Esophagus squamous epithelium (tissue), 5 donors: ENCODE data around the gene HSD17B2. TPM values are rescaled to one million over a fixed set of nuclear protein-coding genes. Genes with fewer than 3 reads are reported as not detected.
A peak's percentile ranks its signal among the peaks of the same experiment; 100 is the strongest.

ENCODE experiments used
- DNase-seq: peaks from one replicate; lab custom pipeline; 2025; lab: John Stamatoyannopoulos, UW
- H3K27ac ChIP-seq, 4 donors: fragments of 200-600 bp; sonication (generic); one replicate each; pipeline ENCODE4 v1.5.1; 2016 to 2019; ENCODE audit warnings: mild to moderate bottlenecking in 1 of 4
- H3K27me3 ChIP-seq, 4 donors: fragments of 200-600 bp; sonication (generic); 1 replicate in 3 of 4; 2 replicates in 1 of 4; pipeline versions ENCODE4 v1.5.1 to v1.6.0; 2017 to 2021; ENCODE audit warnings: antibody characterized with exemption in 1 of 4
- H3K36me3 ChIP-seq, 3 donors: fragments of 200-600 bp; sonication (generic); one replicate each; pipeline ENCODE4 v1.5.1; 2016 to 2019
- H3K4me1 ChIP-seq, 3 donors: fragments of 200-600 bp; sonication (generic); one replicate each; pipeline ENCODE4 v1.5.1; 2017 to 2019
- H3K4me3 ChIP-seq, 4 donors: fragments of 200-600 bp; sonication (generic); 1 replicate in 3 of 4; 2 replicates in 1 of 4; pipeline ENCODE4 v1.5.1; 2016 to 2019; ENCODE audit warnings: mild to moderate bottlenecking in 2 of 4, moderate library complexity in 1 of 4
- H3K9me3 ChIP-seq, 3 donors: fragments of 200-600 bp; sonication (generic); one replicate each; pipeline ENCODE4 v1.5.1; 2016 to 2019
- CTCF ChIP-seq, 6 experiments: fragments of 450-650 bp in 4 of 6; fragments of 200-600 bp in 2 of 6; sonication (generic) in 2 of 6; IDR thresholded peaks; one replicate each; pipeline ENCODE4 v1.5.1; 2016 to 2019; ENCODE audit warnings: antibody characterized with exemption in 6 of 6, mild to moderate bottlenecking in 4 of 6, moderate library complexity in 4 of 6
- POLR2A ChIP-seq, 4 donors: fragments of 450-650 bp; IDR thresholded peaks; one replicate each; pipeline ENCODE4 v1.6.1; 2017; ENCODE audit warnings: antibody characterized with exemption in 4 of 4, mild to moderate bottlenecking in 4 of 4, moderate library complexity in 3 of 4
- WGBS, 2 donors: methylation state at CpG; one replicate each; pipeline ENCODE4 v1.1.5; 2018; 5-methylcytosine and 5-hydroxymethylcytosine counted together
- intact Hi-C: fragments of 100-400 bp; cut with DNase I; formaldehyde crosslinking; loops from one replicate; pipeline ENCODE4 v1.15.0; 2022
- total RNA-seq, 4 donors: library from RNA; depleted of rRNA; stranded (reverse); fragments of >200 nt; gene quantifications; one replicate each; pipeline ENCODE4 v1.1.0, GENCODE V29; 2016
- donor health status: DM: yes; HTN: yes; CAD: no.

Gene HSD17B2
- total RNA-seq, 4 donors from 2014 or later: 0.72 to 5.1 (median 2.5) TPM

- intact Hi-C loops: loop anchor here (5.0 kb wide), 1 partner anchor 194 kb away; no protein-coding TSS in a partner anchor
- no peak for DNase-seq
Observed at GRCh38 chr16:82033683-82034300, 1.3 kb upstream of the HSD17B2 start.

GRCh38 chr16:82037251-82037650 lies 2.2 kb downstream of the HSD17B2 start:
- intact Hi-C loops: no loop called here
- 67 to 80% methylated on average over 4 of the region's 4 CpGs for WGBS, 2 donors
- no peaks in the 10 kb centered on the region for H3K9me3 ChIP-seq
- no peak overlapping the region for H3K4me3 ChIP-seq
- TF ChIP-seq POLR2A (IDR thresholded peaks at IDR 0.05) (no peak), CTCF (IDR thresholded peaks at IDR 0.05) (no peak)
- H3K36me3 ChIP-seq: no peaks in the 10 kb centered on the region
- DNase-seq: no peak
- peak overlapping the region in 3 of 4 donors; percentile 11 to 68 (median 19) for H3K27ac ChIP-seq
- H3K4me1 ChIP-seq: peaks cover 0 to 28% (median 11%) of the 10 kb centered on the region in 3 donors
- H3K27me3 ChIP-seq: no peaks in the 10 kb centered on the region

More at GRCh38 chr16:82033683-82034300, 1.3 kb upstream of the HSD17B2 start:
- no peak for TF ChIP-seq CTCF (IDR thresholded peaks at IDR 0.05)
- H3K36me3 ChIP-seq: no peaks in the 10 kb centered on the region
- WGBS, 2 donors: 54 to 62% methylated on average over 6 to 8 of the region's 8 CpGs
- H3K27ac ChIP-seq: no peak overlapping the region
- peaks cover 0 to 37% (median 11%) of the 10 kb centered on the region in 3 donors for H3K4me1 ChIP-seq
- H3K27me3 ChIP-seq: no peaks in the 10 kb centered on the region
- no peaks in the 10 kb centered on the region for H3K9me3 ChIP-seq
- no peak overlapping the region for H3K4me3 ChIP-seq

- no peaks in the 10 kb centered on the region for H3K9me3 ChIP-seq
- H3K27ac ChIP-seq: peak overlapping the region in 2 of 4 donors; percentile 11 to 68
- H3K4me3 ChIP-seq: no peak overlapping the region
- WGBS, 2 donors: 41 to 70% methylated on average over 2 of the region's 2 CpGs
- TF ChIP-seq POLR2A (IDR thresholded peaks at IDR 0.05) (no peak), CTCF (IDR thresholded peaks at IDR 0.05) (no peak)
- intact Hi-C loops: no loop called here
- DNase-seq: no peak
- H3K4me1 ChIP-seq: peaks cover 0 to 27% (median 11%) of the 10 kb centered on the region in 3 donors
- no peaks in the 10 kb centered on the region for H3K27me3 ChIP-seq
- H3K36me3 ChIP-seq: no peaks in the 10 kb centered on the region
Observed at GRCh38 chr16:82037666-82038065, 2.6 kb downstream of the HSD17B2 start.

GRCh38 chr16:82040296-82040695 lies 5.2 kb downstream of the HSD17B2 start:
- Histone ChIP-seq H3K4me3 (no peak overlapping the region), H3K27me3 (no peaks in the 10 kb centered on the region), H3K27ac (no peak overlapping the region), H3K36me3 (no peaks in the 10 kb centered on the region), H3K4me1 (peaks cover 0 to 16% (median 3%) of the 10 kb centered on the region in 3 donors), H3K9me3 (no peaks in the 10 kb centered on the region)
- DNase-seq: no peak
- TF ChIP-seq POLR2A (IDR thresholded peaks at IDR 0.05) (no peak), CTCF (IDR thresholded peaks at IDR 0.05) (no peak)
- intact Hi-C loops: no loop called here
- 57 to 82% methylated on average over 3 of the region's 3 CpGs for WGBS, 2 donors

- Histone ChIP-seq H3K4me1 (peaks cover 4 to 26% (median 9%) of the 10 kb centered on the region in 3 donors), H3K27me3 (no peaks in the 10 kb centered on the region), H3K36me3 (no peaks in the 10 kb centered on the region), H3K27ac (no peak overlapping the region), H3K9me3 (no peaks in the 10 kb centered on the region), H3K4me3 (no peak overlapping the region)
- DNase-seq: no peak
- TF ChIP-seq CTCF (IDR thresholded peaks at IDR 0.05) (no peak), POLR2A (IDR thresholded peaks at IDR 0.05) (no peak)
- WGBS, 2 donors: 67 to 82% methylated on average over 4 of the region's 4 CpGs
- intact Hi-C loops: no loop called here
Observed at GRCh38 chr16:82041542-82041941, 6.5 kb downstream of the HSD17B2 start.
